NT2/D1 (cell line): Measurements from ENCODE around the gene NIP7.

ENCODE experiments used
- SUZ12 ChIP-seq: IDR thresholded peaks from 2 replicates; pipeline ENCODE4 v1.6.1; 2011; ENCODE audit not compliant: insufficient read length, insufficient read depth; ENCODE audit errors: extremely low read depth
- YY1 ChIP-seq: IDR thresholded peaks from 2 replicates; pipeline ENCODE4 v1.6.1; 2011; ENCODE audit not compliant: insufficient read length, insufficient read depth
- ZNF274 ChIP-seq: IDR thresholded peaks from 2 replicates; pipeline ENCODE4 v1.6.1; 2011; ENCODE audit warnings: mild to moderate bottlenecking, low read depth, low read length

DNA sequence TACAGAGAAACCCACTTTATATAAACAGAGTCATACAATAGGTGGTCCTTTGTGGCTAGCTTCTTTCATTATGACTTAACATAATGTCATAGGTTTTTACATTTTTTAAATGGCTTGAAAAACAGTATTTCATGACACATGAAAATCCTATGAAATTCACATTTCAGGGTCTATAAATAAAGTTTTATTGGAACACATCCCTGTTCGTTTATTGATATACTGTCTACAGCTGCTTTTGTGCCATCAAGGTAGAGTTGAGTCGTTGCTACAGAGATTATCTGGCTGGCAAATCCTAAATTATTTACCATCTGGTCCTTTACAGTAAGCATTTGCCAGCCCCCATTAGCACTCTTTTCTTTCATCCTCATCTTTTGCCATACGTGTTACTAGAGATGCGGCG is 26.1 kb upstream of the NIP7 start:
- TF ChIP-seq ZNF274: no peak
- no peak for TF ChIP-seq YY1
- TF ChIP-seq SUZ12: no peak
